Retinal pigment epithelial cell (primary cell): Measurements from ENCODE around the gene EXO1.

ENCODE experiments used
- DNase-seq: peaks from one replicate; pipeline ENCODE4 v3.0.0-alpha.2; 2010; ENCODE audit warnings: low read depth
- H3K4me3 ChIP-seq: 2 replicates; pipeline ENCODE4 v1.5.1; 2011; ENCODE audit warnings: mild to moderate bottlenecking, low read length, control low read depth, moderate library complexity
- CTCF ChIP-seq: conservative IDR thresholded peaks from 2 replicates; pipeline ENCODE4 v1.5.1; 2011; ENCODE audit warnings: low read depth, low read length, control low read depth, inconsistent platforms

The EXO1 gene

GRCh38 chr1:241857131-241857530 lies 9.1 kb downstream of the EXO1 start:
- no peak overlapping the region for H3K4me3 ChIP-seq
- no peak for DNase-seq
- TF ChIP-seq CTCF = no peak

GRCh38 chr1:241860922-241861321 lies 12.9 kb downstream of the EXO1 start:
- TF ChIP-seq CTCF = no peak
- no peak for DNase-seq

GRCh38 chr1:241869022-241869421 lies 21.0 kb downstream of the EXO1 start:
- no peak for TF ChIP-seq CTCF
- DNase-seq = no peak
- no peak overlapping the region for H3K4me3 ChIP-seq

More at GRCh38 chr1:241860922-241861321, 12.9 kb downstream of the EXO1 start:
- H3K4me3 ChIP-seq = no peak overlapping the region

GRCh38 chr1:241870336-241870735 lies 22.3 kb downstream of the EXO1 start:
- no peak overlapping the region for H3K4me3 ChIP-seq
- no peak for DNase-seq
- TF ChIP-seq CTCF = no peak

GRCh38 chr1:241870746-241871430 lies 22.9 kb downstream of the EXO1 start:
- H3K4me3 ChIP-seq = no peak overlapping the region
- no peak for DNase-seq
- no peak for TF ChIP-seq CTCF

GRCh38 chr1:241881440-241881839 lies 33.4 kb downstream of the EXO1 start:
- no peak for DNase-seq
- TF ChIP-seq CTCF = no peak
- H3K4me3 ChIP-seq = no peak overlapping the region

- no peak overlapping the region for H3K4me3 ChIP-seq
- DNase-seq = no peak
- TF ChIP-seq CTCF = no peak
Observed at GRCh38 chr1:241883159-241883558, 35.2 kb downstream of the EXO1 start.
